GM12878 (cell line): ENCODE measurements around the gene LCP1. TPM values are rescaled to one million over a fixed set of nuclear protein-coding genes. Genes with fewer than 3 reads are reported as not detected.

Experiments used
- ATAC-seq: fragments of 200-7000 bp; cut with Tn5 transposase; 3 replicates; pipeline ENCODE4 v1.9.1; 2020; ENCODE audit warnings: mild to moderate bottlenecking, moderate library complexity
- BruUV-seq: library from RNA; stranded (reverse); fragments of 400-500 nt; replicated peaks from 2 replicates; lab custom pipeline; 2021; lab: Mats Ljungman, UMichigan
- CTCF ChIA-PET: fragments of 300-600 bp; sonication (Branson Sonifier 250); formaldehyde crosslinking; extraction: SDS; loops from one replicate; lab custom pipeline; 2021; ENCODE audit warnings: inconsistent platforms; lab: Yijun Ruan, JAX
- POLR2A ChIA-PET: fragments of 350-600 bp; formaldehyde crosslinking; extraction: SDS; loops from one replicate; lab custom pipeline; 2021; ENCODE audit warnings: inconsistent platforms; lab: Charles Lee
- RAD21 ChIA-PET: fragments of 300-600 bp; sonication (Branson Sonifier 250); formaldehyde crosslinking; loops from one replicate; lab custom pipeline; 2023; ENCODE audit warnings: antibody characterized with exemption; ENCODE audit not compliant: unreplicated experiment; lab: Charles Lee
- SMC1A ChIA-PET: fragments of 300-600 bp; sonication (Branson Sonifier 250); formaldehyde crosslinking; loops from one replicate; lab custom pipeline; 2023; ENCODE audit not compliant: unreplicated experiment, uncharacterized antibody; lab: Charles Lee
- DNase-seq: peaks from one replicate; pipeline ENCODE4 v3.0.0-alpha.2; 2011; ENCODE audit warnings: low read depth, low spot score
- FAIRE-seq: peaks from 3 replicates; lab custom pipeline; 2011; peaks lifted over from hg19 to GRCh38; lab: Jason Lieb, UNC
- H2AFZ ChIP-seq: 2 replicates; pipeline ENCODE4 v1.6.0; 2011; ENCODE audit warnings: low read depth, low read length, control low read depth; ENCODE audit not compliant: control insufficient read depth
- H3K27ac ChIP-seq: 2 replicates; pipeline ENCODE4 v1.5.1; 2011; ENCODE audit warnings: control low read depth; ENCODE audit not compliant: control insufficient read depth, insufficient read depth
- H3K27me3 ChIP-seq, 2 experiments: replicated peaks in 1 of 2; 2 replicates each; pipeline versions ENCODE4 v1.6.0 to v1.6.1; 2011; ENCODE audit warnings: low read length in 1 of 2; ENCODE audit not compliant: control insufficient read depth in 2 of 2, insufficient read depth in 2 of 2
- H3K36me3 ChIP-seq, 2 experiments: 2 replicates each; pipeline ENCODE4 v1.5.1; 2011; ENCODE audit warnings: low read length in 1 of 2; ENCODE audit not compliant: control insufficient read depth in 2 of 2, insufficient read depth in 2 of 2
- H3K4me1 ChIP-seq: 2 replicates; pipeline ENCODE4 v1.6.1; 2011; ENCODE audit warnings: mild to moderate bottlenecking, low read length, moderate library complexity, mixed read lengths; ENCODE audit not compliant: control insufficient read depth, insufficient read depth
- H3K4me2 ChIP-seq: 2 replicates; pipeline ENCODE4 v1.6.0; 2011; ENCODE audit warnings: control low read depth; ENCODE audit not compliant: control insufficient read depth, insufficient read depth
- H3K4me3 ChIP-seq: fragments of 200-600 bp; sonication (generic); 2 replicates; pipeline ENCODE4 v1.5.1; 2016
- H3K79me2 ChIP-seq: 2 replicates; pipeline ENCODE4 v1.6.0; 2011; ENCODE audit warnings: low read length; ENCODE audit not compliant: control insufficient read depth, insufficient read depth
- H3K9ac ChIP-seq: 2 replicates; pipeline ENCODE4 v1.8.0; 2011; ENCODE audit warnings: low read length, control low read depth, mixed read lengths; ENCODE audit not compliant: control insufficient read depth, insufficient read depth
- H3K9me3 ChIP-seq: replicated peaks from 3 replicates; pipeline ENCODE4 v1.5.1; 2011; ENCODE audit warnings: mild to moderate bottlenecking, low read length; ENCODE audit not compliant: control insufficient read depth, insufficient read depth
- H4K20me1 ChIP-seq: 2 replicates; pipeline ENCODE4 v1.6.0; 2011; ENCODE audit not compliant: control insufficient read depth, insufficient read depth
- CBFB ChIP-seq: IDR thresholded peaks from 2 replicates; pipeline ENCODE4 v1.6.1; 2016; ENCODE audit warnings: antibody characterized with exemption, low read depth
- EGR1 ChIP-seq, 2 experiments: IDR thresholded peaks; 1 replicate in 1 of 2; 2 replicates in 1 of 2; pipeline ENCODE4 v1.6.1; 2011 to 2012; ENCODE audit warnings: low read depth in 2 of 2, low read length in 2 of 2, borderline replicate concordance in 1 of 2, mild to moderate bottlenecking in 1 of 2, moderate library complexity in 1 of 2
- GABPA ChIP-seq: IDR thresholded peaks from 2 replicates; pipeline ENCODE4 v1.6.1; 2014; ENCODE audit warnings: antibody characterized with exemption, low read depth, mild to moderate bottlenecking, inconsistent platforms
- HDGF ChIP-seq: fragments of 450-650 bp; IDR thresholded peaks from 2 replicates; pipeline ENCODE4 v1.6.1; 2016; ENCODE audit warnings: antibody characterized with exemption
- NKRF ChIP-seq: fragments of 450-650 bp; conservative IDR thresholded peaks from 2 replicates; pipeline ENCODE4 v1.6.1; 2017; ENCODE audit warnings: mild to moderate bottlenecking, moderate library complexity
- PAX5 ChIP-seq: IDR thresholded peaks from 2 replicates; pipeline ENCODE4 v1.6.1; 2011; ENCODE audit warnings: low read depth, low read length, borderline replicate concordance
- POLR2A ChIP-seq: IDR thresholded peaks from 2 replicates; pipeline ENCODE4 v1.6.1; 2011; ENCODE audit warnings: low read depth, mild to moderate bottlenecking, low read length
- POLR2AphosphoS5 ChIP-seq: IDR thresholded peaks from 2 replicates; pipeline ENCODE4 v1.6.1; 2011; ENCODE audit warnings: mild to moderate bottlenecking, low read length, inconsistent platforms
- SKIL ChIP-seq: fragments of 450-650 bp; IDR thresholded peaks from 2 replicates; pipeline ENCODE4 v1.6.1; 2017; ENCODE audit warnings: mild to moderate bottlenecking, low read depth, inconsistent platforms; ENCODE audit not compliant: poor library complexity, severe bottlenecking
- WGBS: methylation state at CpG from one replicate; pipeline ENCODE4 v1.1.6; 2016; ENCODE audit warnings: low lambda C conversion rate; ENCODE audit not compliant: insufficient replicate concordance, insufficient coverage; ENCODE audit errors: missing lambda C conversion rate; 5-methylcytosine and 5-hydroxymethylcytosine counted together
- in situ Hi-C: fragments of 300-500 bp; cut with MboI; formaldehyde crosslinking; loops from 9 replicates; pipeline ENCODE4 v1.14.3; 2018; ENCODE audit warnings: mixed read lengths
- intact Hi-C: fragments of 100-400 bp; cut with micrococcal nuclease; formaldehyde crosslinking; loops from one replicate; pipeline ENCODE4 v1.14.2; 2022; ENCODE audit not compliant: unreplicated experiment
- polyA plus RNA-seq, 11 experiments: library from polyadenylated mRNA; depleted of rRNA in 4 of 11; unstranded in 6 of 11; stranded (reverse) in 5 of 11; fragments of >200 nt; fragmentation: Nextera tagmentation in 4 of 11; fragmentation: Illumina TruSeq in 1 of 11; extraction: Ambion mirVana in 4 of 11; extraction: Trizol in 1 of 11; gene quantifications; 1 replicate in 1 of 11; 2 replicates in 10 of 11; pipeline versions ENCODE4 v1.2.1 to v1.2.3, GENCODE V29; 2011 to 2016; ENCODE audit warnings: inconsistent platforms in 2 of 11, missing spikeins in 2 of 11, low read depth in 1 of 11
- total RNA-seq, 4 experiments: library from RNA; depleted of rRNA in 3 of 4; stranded (reverse); fragments of >200 nt in 3 of 4; fragmentation: Illumina TruSeq in 1 of 4; extraction: Trizol in 1 of 4; gene quantifications; 2 replicates each; pipeline versions ENCODE4 v1.2.1 to v1.2.3, GENCODE V29; 2013 to 2021

The LCP1 gene
- total and polyA plus RNA-seq, 10 of the 15 experiments (the other 5 are each of a cell fraction or from before 2014, with no cell fraction given), result 775 to 2,201 (median 1,556) TPM

DNA sequence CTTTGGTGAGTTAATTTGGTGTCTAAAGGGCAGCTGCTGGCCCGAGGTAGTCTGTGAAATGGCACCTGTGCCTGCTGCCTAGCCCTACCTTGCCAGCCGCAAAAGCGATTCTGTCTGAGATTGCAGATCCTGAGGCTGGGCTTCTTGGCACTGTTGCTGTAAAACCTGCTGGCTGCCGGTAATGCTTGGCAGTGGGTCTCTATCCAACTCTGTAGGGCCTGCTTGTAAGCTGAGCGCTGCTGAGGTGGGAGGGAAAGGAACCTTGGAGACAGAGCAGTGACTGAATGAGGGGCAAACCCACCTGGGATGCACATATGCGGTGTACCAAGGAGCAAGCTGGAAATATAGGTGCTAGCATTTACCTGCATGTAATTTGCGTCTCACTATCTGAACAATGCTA lies 11.7 kb downstream of the LCP1 start (continued):
- 0 out of 2 replicates have a peak, but pooled peaks have one; percentile 14 for TF ChIP-seq HDGF
- no peak for TF ChIP-seq GABPA
- no peak for TF ChIP-seq NKRF
- no peak for TF ChIP-seq PAX5
- no peak for TF ChIP-seq CBFB
- no peak for TF ChIP-seq SKIL

GRCh38 chr13:46169758-46170157 lies 12.2 kb downstream of the LCP1 start:
- intact Hi-C loops, result loop anchor here (5.0 to 10.0 kb wide), 2 partner anchors 405 to 752 kb away; partner anchors contain the start of gene SLC25A30
- Histone ChIP-seq H3K9ac (no peak overlapping the region), H3K36me3 (peaks cover 12 to 33% of the 10 kb centered on the region in 2 experiments), H2AFZ (no peak overlapping the region), H3K4me1 (peaks cover 57% of the 10 kb centered on the region), H3K27ac (peak overlapping the region; percentile 71), H3K79me2 (peaks cover 100% of the 10 kb centered on the region), H3K4me2 (peak overlapping the region; percentile 99), H4K20me1 (peaks cover 25% of the 10 kb centered on the region), H3K9me3 (no peaks in the 10 kb centered on the region), H3K27me3 (no peaks in the 10 kb centered on the region), H3K4me3 (peak overlapping the region; percentile 72; the same call in 1 of the 2 replicates)
- BruUV-seq, result no TSS peak
- SMC1A ChIA-PET, result interaction anchor here (1.9 to 16.5 kb wide), 3 partner anchors 5 to 44 kb away, joined by 4 to 295 read pairs (median 295); partner anchors contain the start of gene LCP1
- CTCF ChIA-PET, result interaction anchor here (0.7 to 17.1 kb wide), 4 partner anchors 10 to 152 kb away, joined by 4 to 172 read pairs (median 16); partner anchors contain the start of gene LCP1
- ATAC-seq (no peak), FAIRE-seq (no peak), DNase-seq (no peak)
- in situ Hi-C loops, result loop anchor here (10.0 kb wide), 2 partner anchors 385 to 465 kb away; partner anchors contain the start of genes CBY2 and LRCH1
- RAD21 ChIA-PET, result interaction anchor here (9.7 kb wide), 1 partner anchor 9 kb away, joined by 184 read pairs; the partner anchor contains the start of gene LCP1
- WGBS, result 2% methylated on average over 2 of the region's 2 CpGs
- TF ChIP-seq POLR2A, result 0 out of 2 replicates have a peak, but pooled peaks have one; percentile 13
- 0 out of 2 replicates have a peak, but pooled peaks have one; percentile 26 for TF ChIP-seq POLR2AphosphoS5
- no peak for TF ChIP-seq EGR1 (IDR thresholded peaks at IDR 0.05; ENCODE audit: borderline replicate concordance in 1 of 2, low read depth in 2 of 2, low read length in 2 of 2)
- POLR2A ChIA-PET, result interaction anchor here (5.1 kb wide), 1 partner anchor 11 kb away, joined by 52 read pairs; the partner anchor contains the start of gene LCP1
